IMR-90 (cell line): Measurements from ENCODE around the gene CACNB2.

Experiments
- BHLHE40 ChIP-seq: fragments of 150-350 bp; IDR thresholded peaks from 2 replicates; pipeline ENCODE4 v1.6.1; 2016; ENCODE audit warnings: mild to moderate bottlenecking, low read depth, low read length
- MAFK ChIP-seq: IDR thresholded peaks from 2 replicates; pipeline ENCODE4 v1.6.1; 2012; ENCODE audit warnings: low read depth, low read length, improper control_type of control experiment
- MAZ ChIP-seq: IDR thresholded peaks from 2 replicates; pipeline ENCODE4 v1.6.1; 2012; ENCODE audit warnings: low read depth, mild to moderate bottlenecking, low read length, improper control_type of control experiment, moderate library complexity, borderline replicate concordance
- MXI1 ChIP-seq: IDR thresholded peaks from 2 replicates; pipeline ENCODE4 v1.6.1; 2012; ENCODE audit warnings: low read depth, mild to moderate bottlenecking, low read length, moderate library complexity, borderline replicate concordance
- POLR2A ChIP-seq: IDR thresholded peaks from 2 replicates; pipeline ENCODE4 v1.6.1; 2012; ENCODE audit warnings: mild to moderate bottlenecking, low read depth, low read length
- RAD21 ChIP-seq: IDR thresholded peaks from 2 replicates; pipeline ENCODE4 v1.6.1; 2012; ENCODE audit warnings: low read length, improper control_type of control experiment
- TF ChIP-seq, protein P1 (sequence below): conservative IDR thresholded peaks from 2 replicates; pipeline ENCODE4 v1.5.1; 2012; ENCODE audit warnings: mild to moderate bottlenecking, low read depth, low read length, improper control_type of control experiment
- TF ChIP-seq, protein P2 (sequence below): fragments of 150-350 bp; IDR thresholded peaks from 2 replicates; pipeline ENCODE4 v1.6.1; 2017; ENCODE audit warnings: mild to moderate bottlenecking, antibody characterized with exemption, low read length, low read depth
- TF ChIP-seq, protein P3 (sequence below): fragments of 150-350 bp; IDR thresholded peaks from 2 replicates; pipeline ENCODE4 v1.6.1; 2016; ENCODE audit warnings: low read depth, mild to moderate bottlenecking, low read length, moderate library complexity, borderline replicate concordance

DNA sequence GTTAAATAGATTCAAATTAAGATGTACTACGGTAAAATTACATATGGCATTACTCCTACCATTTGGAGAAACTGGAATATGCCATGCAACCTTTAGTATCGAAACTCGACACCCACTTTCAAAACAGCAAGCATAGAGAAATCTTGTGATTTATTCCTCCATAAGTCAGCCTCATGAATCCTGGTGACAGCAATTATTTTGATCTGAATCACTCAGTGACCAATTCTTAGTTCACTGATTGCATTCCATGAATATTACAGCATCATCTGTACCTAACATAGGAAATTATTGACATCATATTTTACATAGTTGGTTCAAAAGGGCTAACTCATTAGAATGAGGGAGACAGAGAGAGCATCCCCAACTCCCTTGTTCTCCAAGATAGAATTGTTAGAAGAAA is 89.6 kb downstream of the CACNB2 start:
- TF ChIP-seq MAFK (no peak), RAD21 (no peak), MAZ (no peak), MXI1 (no peak), BHLHE40 (no peak), POLR2A (no peak)
- TF ChIP-seq, protein P1, sequence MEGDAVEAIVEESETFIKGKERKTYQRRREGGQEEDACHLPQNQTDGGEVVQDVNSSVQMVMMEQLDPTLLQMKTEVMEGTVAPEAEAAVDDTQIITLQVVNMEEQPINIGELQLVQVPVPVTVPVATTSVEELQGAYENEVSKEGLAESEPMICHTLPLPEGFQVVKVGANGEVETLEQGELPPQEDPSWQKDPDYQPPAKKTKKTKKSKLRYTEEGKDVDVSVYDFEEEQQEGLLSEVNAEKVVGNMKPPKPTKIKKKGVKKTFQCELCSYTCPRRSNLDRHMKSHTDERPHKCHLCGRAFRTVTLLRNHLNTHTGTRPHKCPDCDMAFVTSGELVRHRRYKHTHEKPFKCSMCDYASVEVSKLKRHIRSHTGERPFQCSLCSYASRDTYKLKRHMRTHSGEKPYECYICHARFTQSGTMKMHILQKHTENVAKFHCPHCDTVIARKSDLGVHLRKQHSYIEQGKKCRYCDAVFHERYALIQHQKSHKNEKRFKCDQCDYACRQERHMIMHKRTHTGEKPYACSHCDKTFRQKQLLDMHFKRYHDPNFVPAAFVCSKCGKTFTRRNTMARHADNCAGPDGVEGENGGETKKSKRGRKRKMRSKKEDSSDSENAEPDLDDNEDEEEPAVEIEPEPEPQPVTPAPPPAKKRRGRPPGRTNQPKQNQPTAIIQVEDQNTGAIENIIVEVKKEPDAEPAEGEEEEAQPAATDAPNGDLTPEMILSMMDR = no peak
- TF ChIP-seq, protein P2, sequence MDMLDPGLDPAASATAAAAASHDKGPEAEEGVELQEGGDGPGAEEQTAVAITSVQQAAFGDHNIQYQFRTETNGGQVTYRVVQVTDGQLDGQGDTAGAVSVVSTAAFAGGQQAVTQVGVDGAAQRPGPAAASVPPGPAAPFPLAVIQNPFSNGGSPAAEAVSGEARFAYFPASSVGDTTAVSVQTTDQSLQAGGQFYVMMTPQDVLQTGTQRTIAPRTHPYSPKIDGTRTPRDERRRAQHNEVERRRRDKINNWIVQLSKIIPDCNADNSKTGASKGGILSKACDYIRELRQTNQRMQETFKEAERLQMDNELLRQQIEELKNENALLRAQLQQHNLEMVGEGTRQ = no peak
- TF ChIP-seq, protein P3, sequence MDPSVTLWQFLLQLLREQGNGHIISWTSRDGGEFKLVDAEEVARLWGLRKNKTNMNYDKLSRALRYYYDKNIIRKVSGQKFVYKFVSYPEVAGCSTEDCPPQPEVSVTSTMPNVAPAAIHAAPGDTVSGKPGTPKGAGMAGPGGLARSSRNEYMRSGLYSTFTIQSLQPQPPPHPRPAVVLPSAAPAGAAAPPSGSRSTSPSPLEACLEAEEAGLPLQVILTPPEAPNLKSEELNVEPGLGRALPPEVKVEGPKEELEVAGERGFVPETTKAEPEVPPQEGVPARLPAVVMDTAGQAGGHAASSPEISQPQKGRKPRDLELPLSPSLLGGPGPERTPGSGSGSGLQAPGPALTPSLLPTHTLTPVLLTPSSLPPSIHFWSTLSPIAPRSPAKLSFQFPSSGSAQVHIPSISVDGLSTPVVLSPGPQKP = no peak
